Ecto neural progenitor cell (in vitro differentiated cells): ENCODE data around the gene SSX2IP.
"Not testable (repeated sequence)": the region's sequence is repeated elsewhere in the genome, so short reads cannot be mapped to it uniquely, and the experiment has no call there.

Experiments
- DNase-seq: peaks from one replicate; pipeline ENCODE4 v3.0.0-alpha.2; 2018; ENCODE audit warnings: low spot score

The SSX2IP gene

GRCh38 chr1:84619383-84620102, 70.7 kb downstream of the SSX2IP start:
- no peak for DNase-seq

- no peak for DNase-seq
These were observed 72.9 kb downstream of the SSX2IP start for GRCh38 chr1:84617349-84617748.

GRCh38 chr1:84615790-84616189, 74.5 kb downstream of the SSX2IP start:
- no peak for DNase-seq

- DNase-seq, result no peak
These were observed 76.4 kb downstream of the SSX2IP start for GRCh38 chr1:84613887-84614286.

- DNase-seq, result no peak
These were observed 77.2 kb downstream of the SSX2IP start for GRCh38 chr1:84613026-84613425.

GRCh38 chr1:84611796-84612195, 78.5 kb downstream of the SSX2IP start:
- DNase-seq, result no peak

GRCh38 chr1:84611091-84611490, 79.2 kb downstream of the SSX2IP start:
- no peak for DNase-seq

GRCh38 chr1:84606977-84607376, 83.3 kb downstream of the SSX2IP start:
- DNase-seq, result no peak

- DNase-seq, result no peak
These were observed 85.1 kb downstream of the SSX2IP start for GRCh38 chr1:84605157-84605556.

GRCh38 chr1:84603941-84604830, 86.1 kb downstream of the SSX2IP start:
- no peak for DNase-seq

GRCh38 chr1:84603223-84603622, 87.0 kb downstream of the SSX2IP start:
- DNase-seq, result no peak

- DNase-seq, result no peak
These were observed 89.5 kb downstream of the SSX2IP start for GRCh38 chr1:84600796-84601195.

GRCh38 chr1:84598846-84599741, 91.2 kb downstream of the SSX2IP start:
- no peak for DNase-seq

- no peak for DNase-seq
These were observed 91.8 kb downstream of the SSX2IP start for GRCh38 chr1:84598418-84598817.

GRCh38 chr1:84597011-84597410, 93.2 kb downstream of the SSX2IP start:
- DNase-seq, result no peak

- DNase-seq, result not testable (repeated sequence)
These were observed 95.3 kb downstream of the SSX2IP start for GRCh38 chr1:84594959-84595358.
